ENCODE measurements around the gene ATP6V0B. TPM values are rescaled to one million over a fixed set of nuclear protein-coding genes. Genes with fewer than 3 reads are reported as not detected.

Gene ATP6V0B
- total RNA-seq, 1 donor from 2014 or later, result 98.3 TPM

GRCh38 chr1:44002606-44003157, 27.9 kb downstream of the ATP6V0B start:
- DNase-seq (ENCODE audit: low spot score), result no peak

DNA sequence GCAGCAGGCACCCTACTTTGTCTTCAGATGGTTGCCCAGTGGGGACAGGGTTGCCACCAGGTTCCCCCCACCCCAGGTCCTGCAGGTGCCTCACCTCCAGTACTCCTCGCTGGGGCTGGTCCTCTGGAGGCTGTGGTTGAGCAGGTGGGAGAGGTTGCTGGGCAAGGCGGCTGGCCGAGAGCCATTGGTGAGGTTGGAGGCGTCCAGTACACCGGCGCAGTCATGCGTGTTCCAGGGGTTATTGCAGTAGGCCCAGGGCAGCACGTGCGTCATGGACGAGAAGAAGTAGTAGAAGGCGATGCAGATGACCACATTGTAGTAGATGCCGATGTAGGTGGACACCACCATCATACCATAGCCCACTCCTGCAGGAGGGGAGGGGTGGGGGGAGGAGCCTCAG, 33.5 kb downstream of the ATP6V0B start:
- DNase-seq (ENCODE audit: low spot score), result no peak

- no peak for DNase-seq (ENCODE audit: low spot score)
Observed at GRCh38 chr1:44010935-44011471, 36.2 kb downstream of the ATP6V0B start.

GRCh38 chr1:44012404-44012803, 37.6 kb downstream of the ATP6V0B start:
- no peak for DNase-seq (ENCODE audit: low spot score)

- DNase-seq (ENCODE audit: low spot score), result no peak
Observed at GRCh38 chr1:44012941-44013609, 38.3 kb downstream of the ATP6V0B start.

- DNase-seq (ENCODE audit: low spot score), result no peak
Observed at GRCh38 chr1:44013949-44014348, 39.2 kb downstream of the ATP6V0B start.

GRCh38 chr1:44014365-44015104, 39.8 kb downstream of the ATP6V0B start:
- no peak for DNase-seq (ENCODE audit: low spot score)

GRCh38 chr1:44015206-44015605, 40.4 kb downstream of the ATP6V0B start:
- no peak for DNase-seq (ENCODE audit: low spot score)

DNA sequence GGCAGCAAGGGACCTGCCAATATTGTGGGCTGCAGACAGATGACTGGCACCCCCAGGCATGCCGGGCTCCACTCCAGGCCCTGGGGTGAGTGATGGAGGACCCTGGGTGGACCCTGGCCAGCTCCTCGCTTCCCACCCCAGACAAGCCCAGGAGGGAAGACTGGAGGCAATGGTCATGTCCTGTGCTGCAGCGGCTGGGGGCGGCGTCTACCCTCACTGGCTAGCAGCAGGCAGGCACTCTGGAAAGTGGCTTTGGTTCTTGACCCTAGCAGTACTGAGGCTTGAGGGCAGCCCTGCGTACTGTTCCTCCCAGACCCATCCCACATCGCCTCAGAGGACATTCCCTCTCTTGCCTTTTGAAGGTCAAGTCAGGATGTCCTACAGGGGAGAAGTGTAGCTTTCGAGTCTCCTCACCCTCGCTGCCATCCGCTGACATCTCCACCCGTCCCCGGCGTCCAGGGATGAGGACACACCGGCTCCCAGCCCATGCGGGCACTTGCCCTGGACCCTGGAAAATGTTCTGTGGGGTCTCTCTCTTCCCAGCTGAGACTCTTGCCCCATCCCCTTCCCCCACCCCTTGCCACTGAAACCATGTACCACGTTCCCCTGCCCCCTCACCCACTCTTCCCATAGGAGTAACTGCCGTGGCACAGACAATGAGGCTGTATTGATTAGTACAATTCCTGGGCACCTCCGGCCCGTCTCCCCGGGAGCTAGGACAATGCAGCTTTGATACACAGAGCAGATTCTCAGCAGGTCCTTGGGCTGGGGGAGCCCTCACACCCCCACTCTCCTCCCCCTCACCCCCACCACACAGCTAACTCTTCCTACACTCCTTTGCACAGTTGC, 41.5 kb downstream of the ATP6V0B start:
- no peak for DNase-seq (ENCODE audit: low spot score)

DNA sequence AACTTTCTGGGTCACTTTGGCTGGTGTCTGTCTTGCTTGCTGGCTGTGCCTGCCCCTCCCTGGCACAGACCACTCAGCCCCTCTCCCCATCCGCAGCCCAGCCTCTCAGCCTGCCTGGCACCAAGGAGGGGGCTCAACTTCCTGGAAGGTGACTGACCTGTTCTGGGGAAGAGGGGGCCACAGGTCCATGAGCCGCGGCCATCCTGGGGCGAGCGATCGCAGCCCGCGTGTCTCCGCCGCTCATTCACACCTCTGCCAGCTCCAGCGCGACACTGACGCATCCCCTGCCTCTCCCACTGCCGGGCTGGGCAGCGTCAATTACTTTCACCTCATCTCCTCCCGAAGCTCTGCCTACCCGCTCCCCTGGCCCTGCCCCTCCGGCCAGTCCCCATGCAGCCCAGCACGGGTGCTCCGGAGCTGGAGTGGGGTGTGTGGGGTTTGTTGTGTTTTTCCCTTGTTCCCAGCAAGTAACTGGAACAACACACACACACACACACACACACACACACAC, 42.2 kb downstream of the ATP6V0B start:
- DNase-seq (ENCODE audit: low spot score), result no peak

- DNase-seq (ENCODE audit: low spot score), result no peak
Observed at GRCh38 chr1:44019466-44019948, 44.7 kb downstream of the ATP6V0B start.

DNA sequence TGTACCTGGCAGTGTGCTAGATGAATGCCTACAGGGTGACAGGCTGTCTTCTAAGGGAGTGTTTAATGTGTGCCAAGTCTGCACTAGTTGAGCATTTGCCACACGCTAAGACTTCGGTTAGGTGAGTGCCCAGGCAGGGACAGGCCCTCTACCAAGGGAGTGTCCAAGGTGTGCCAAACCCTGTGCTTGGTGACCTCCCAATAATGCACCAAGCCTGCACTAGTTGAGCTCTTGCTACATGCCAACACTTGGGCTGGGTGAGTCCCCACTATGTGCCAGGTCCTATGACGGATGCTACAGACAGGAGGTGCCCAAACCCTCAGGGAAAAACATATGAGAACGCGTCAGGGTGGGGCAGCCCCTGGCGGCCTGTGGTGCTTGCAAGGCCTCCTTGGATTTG, 45.7 kb downstream of the ATP6V0B start:
- DNase-seq (ENCODE audit: low spot score), result no peak

GRCh38 chr1:44021156-44021555, 46.4 kb downstream of the ATP6V0B start:
- no peak for DNase-seq (ENCODE audit: low spot score)

GRCh38 chr1:44021581-44022321, 47.0 kb downstream of the ATP6V0B start:
- DNase-seq (ENCODE audit: low spot score), result no peak

GRCh38 chr1:44024031-44024902, 49.5 kb downstream of the ATP6V0B start:
- DNase-seq (ENCODE audit: low spot score), result no peak

GRCh38 chr1:44024903-44025525, 50.3 kb downstream of the ATP6V0B start:
- DNase-seq (ENCODE audit: low spot score), result no peak

DNA sequence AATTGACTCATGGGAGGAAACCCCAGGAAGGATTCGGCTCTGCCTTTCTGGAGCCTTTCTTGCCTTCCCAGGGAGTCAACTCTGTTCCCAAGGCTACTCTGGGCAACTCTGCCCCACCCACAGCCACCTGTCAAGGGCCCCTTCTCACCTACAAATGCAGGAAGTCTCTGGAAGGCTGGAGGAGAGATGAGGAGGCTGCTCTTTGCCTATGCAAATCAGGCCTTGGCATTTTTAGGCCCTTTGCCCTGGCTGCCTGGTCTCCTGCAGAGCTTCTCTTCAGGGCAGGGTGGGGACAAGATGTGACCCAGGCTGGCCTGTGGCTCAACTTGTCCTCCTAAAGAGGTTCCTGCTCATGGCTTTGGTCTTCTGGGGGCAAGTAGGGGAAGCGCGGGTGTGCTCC, 51.1 kb downstream of the ATP6V0B start:
- no peak for DNase-seq (ENCODE audit: low spot score)

DNA sequence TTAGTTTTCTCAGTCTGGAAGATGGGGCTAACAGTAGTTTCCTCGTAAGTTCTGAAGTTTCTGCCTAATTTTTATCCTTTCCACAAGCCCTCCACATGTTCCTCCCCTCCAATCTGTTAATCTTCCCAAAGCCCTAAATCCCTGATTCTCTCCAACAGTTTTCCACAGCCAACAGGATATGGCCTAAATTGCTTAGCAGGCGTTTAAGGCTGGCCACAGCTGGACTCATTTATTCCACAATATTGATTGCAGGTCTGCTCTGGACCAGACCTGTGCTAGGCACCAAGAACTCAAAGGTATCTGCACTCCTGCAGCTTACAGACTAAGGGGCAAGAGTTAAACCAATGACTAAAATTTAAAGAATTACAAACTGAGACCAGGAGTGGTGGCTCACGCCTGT, 52.6 kb downstream of the ATP6V0B start:
- DNase-seq (ENCODE audit: low spot score), result no peak

All from ureter (tissue), 1 donor.